Caco-2 (cell line): ENCODE data around the gene PKDREJ. TPM values are rescaled to one million over a fixed set of nuclear protein-coding genes. Genes with fewer than 3 reads are reported as not detected.

Source experiments
- BruUV-seq: library from RNA; stranded (reverse); fragments of 400-500 nt; replicated peaks from 2 replicates; lab custom pipeline; 2021; lab: Mats Ljungman, UMichigan
- CTCF ChIA-PET: fragments of 300-600 bp; sonication (Branson Sonifier 250); formaldehyde crosslinking; loops from one replicate; lab custom pipeline; 2022; ENCODE audit warnings: antibody characterized with exemption; lab: Charles Lee
- POLR2A ChIA-PET: fragments of 300-600 bp; sonication (Branson Sonifier 250); formaldehyde crosslinking; loops from one replicate; lab custom pipeline; 2022; ENCODE audit warnings: antibody characterized with exemption; lab: Charles Lee
- DNase-seq, 2 experiments: peaks; one replicate each; pipeline versions ENCODE4 v3.0.0 to v3.0.0-alpha.2; 2020 to 2022
- H3K27me3 ChIP-seq: replicated peaks from 2 replicates; pipeline ENCODE4 v1.6.0; 2011; ENCODE audit warnings: low read length; ENCODE audit not compliant: control insufficient read depth, insufficient read depth
- H3K36me3 ChIP-seq: 2 replicates; pipeline ENCODE4 v1.5.1; 2011; ENCODE audit warnings: low read length; ENCODE audit not compliant: control insufficient read depth, insufficient read depth
- H3K4me1 ChIP-seq: fragments of 250-450 bp; sonication (Bioruptor Pico); 2 replicates; pipeline ENCODE4 v1.5.1; 2020; ENCODE audit warnings: mild to moderate bottlenecking
- H3K4me3 ChIP-seq: 2 replicates; pipeline ENCODE4 v1.5.1; 2011; ENCODE audit warnings: low read depth, mild to moderate bottlenecking, control low read depth, low read length
- H3K9me3 ChIP-seq: fragments of 250-450 bp; sonication (Bioruptor Pico); 2 replicates; pipeline ENCODE4 v1.5.1; 2020; ENCODE audit warnings: mild to moderate bottlenecking, moderate library complexity
- H3K27ac Mint-ChIP-seq: one replicate; pipeline ENCODE4 v1.8.0; 2022; ENCODE audit warnings: mixed read lengths; ENCODE audit not compliant: unreplicated experiment
- H3K27me3 Mint-ChIP-seq: one replicate; pipeline ENCODE4 v1.8.0; 2022; ENCODE audit warnings: mixed read lengths; ENCODE audit not compliant: insufficient read depth, unreplicated experiment
- H3K36me3 Mint-ChIP-seq: one replicate; pipeline ENCODE4 v1.8.0; 2022; ENCODE audit warnings: mild to moderate bottlenecking, mixed read lengths; ENCODE audit not compliant: insufficient read depth, unreplicated experiment
- H3K4me1 Mint-ChIP-seq: one replicate; pipeline ENCODE4 v1.8.0; 2022; ENCODE audit warnings: low read depth, mixed read lengths; ENCODE audit not compliant: unreplicated experiment
- H3K4me3 Mint-ChIP-seq: one replicate; pipeline ENCODE4 v1.8.0; 2022; ENCODE audit warnings: mild to moderate bottlenecking, moderate library complexity, mixed read lengths; ENCODE audit not compliant: unreplicated experiment
- H3K9me3 Mint-ChIP-seq: one replicate; pipeline ENCODE4 v1.8.0; 2022; ENCODE audit warnings: mixed read lengths; ENCODE audit not compliant: unreplicated experiment
- intact Hi-C: fragments of 100-400 bp; cut with micrococcal nuclease; formaldehyde crosslinking; loops from one replicate; pipeline ENCODE4 v1.10.0; 2022; ENCODE audit not compliant: unreplicated experiment
- total RNA-seq: library from RNA; stranded (reverse); gene quantifications from 2 replicates; pipeline ENCODE4 v1.2.3, GENCODE V29; 2022
- TF ChIP-seq, protein P1 (sequence below), 2 experiments: fragments of 200-600 bp in 1 of 2; IDR thresholded peaks; 1 replicate in 1 of 2; 2 replicates in 1 of 2; pipeline versions ENCODE4 v1.5.1 to v1.8.0; 2011 to 2022; ENCODE audit warnings: antibody characterized with exemption in 1 of 2, control low read depth in 1 of 2, inconsistent platforms in 1 of 2, low read depth in 1 of 2, low read length in 1 of 2, mild to moderate bottlenecking in 1 of 2, moderate library complexity in 1 of 2; ENCODE audit not compliant: insufficient read depth in 1 of 2, severe bottlenecking in 1 of 2, unreplicated experiment in 1 of 2

The PKDREJ gene
- total RNA-seq, 1 experiment from 2014 or later: not detected

GRCh38 chr22:46242076-46242475 is 21.1 kb downstream of the PKDREJ start:
- Mint-ChIP-seq H3K4me3 (no peak overlapping the region), H3K36me3 (no peaks in the 10 kb centered on the region), H3K4me1 (no peaks in the 10 kb centered on the region), H3K27me3 (no peaks in the 10 kb centered on the region), H3K27ac (no peak overlapping the region), H3K9me3 (no peaks in the 10 kb centered on the region)
- Histone ChIP-seq H3K4me3 (no peak overlapping the region), H3K9me3 (no peaks in the 10 kb centered on the region), H3K27me3 (no peaks in the 10 kb centered on the region), H3K4me1 (peaks cover 10% of the 10 kb centered on the region; the same call in 1 of the 2 replicates), H3K36me3 (no peaks in the 10 kb centered on the region)
- BruUV-seq: no TSS peak
- no peak for DNase-seq
- intact Hi-C loops: no loop called here
- ChIA-PET CTCF (no interaction called here), POLR2A (no interaction called here)
- TF ChIP-seq, protein P1, sequence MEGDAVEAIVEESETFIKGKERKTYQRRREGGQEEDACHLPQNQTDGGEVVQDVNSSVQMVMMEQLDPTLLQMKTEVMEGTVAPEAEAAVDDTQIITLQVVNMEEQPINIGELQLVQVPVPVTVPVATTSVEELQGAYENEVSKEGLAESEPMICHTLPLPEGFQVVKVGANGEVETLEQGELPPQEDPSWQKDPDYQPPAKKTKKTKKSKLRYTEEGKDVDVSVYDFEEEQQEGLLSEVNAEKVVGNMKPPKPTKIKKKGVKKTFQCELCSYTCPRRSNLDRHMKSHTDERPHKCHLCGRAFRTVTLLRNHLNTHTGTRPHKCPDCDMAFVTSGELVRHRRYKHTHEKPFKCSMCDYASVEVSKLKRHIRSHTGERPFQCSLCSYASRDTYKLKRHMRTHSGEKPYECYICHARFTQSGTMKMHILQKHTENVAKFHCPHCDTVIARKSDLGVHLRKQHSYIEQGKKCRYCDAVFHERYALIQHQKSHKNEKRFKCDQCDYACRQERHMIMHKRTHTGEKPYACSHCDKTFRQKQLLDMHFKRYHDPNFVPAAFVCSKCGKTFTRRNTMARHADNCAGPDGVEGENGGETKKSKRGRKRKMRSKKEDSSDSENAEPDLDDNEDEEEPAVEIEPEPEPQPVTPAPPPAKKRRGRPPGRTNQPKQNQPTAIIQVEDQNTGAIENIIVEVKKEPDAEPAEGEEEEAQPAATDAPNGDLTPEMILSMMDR (IDR thresholded peaks at IDR 0.05; ENCODE audit: insufficient read depth in 1 of 2, low read depth in 1 of 2, low read length in 1 of 2, severe bottlenecking in 1 of 2, unreplicated experiment in 1 of 2): no peak

DNA sequence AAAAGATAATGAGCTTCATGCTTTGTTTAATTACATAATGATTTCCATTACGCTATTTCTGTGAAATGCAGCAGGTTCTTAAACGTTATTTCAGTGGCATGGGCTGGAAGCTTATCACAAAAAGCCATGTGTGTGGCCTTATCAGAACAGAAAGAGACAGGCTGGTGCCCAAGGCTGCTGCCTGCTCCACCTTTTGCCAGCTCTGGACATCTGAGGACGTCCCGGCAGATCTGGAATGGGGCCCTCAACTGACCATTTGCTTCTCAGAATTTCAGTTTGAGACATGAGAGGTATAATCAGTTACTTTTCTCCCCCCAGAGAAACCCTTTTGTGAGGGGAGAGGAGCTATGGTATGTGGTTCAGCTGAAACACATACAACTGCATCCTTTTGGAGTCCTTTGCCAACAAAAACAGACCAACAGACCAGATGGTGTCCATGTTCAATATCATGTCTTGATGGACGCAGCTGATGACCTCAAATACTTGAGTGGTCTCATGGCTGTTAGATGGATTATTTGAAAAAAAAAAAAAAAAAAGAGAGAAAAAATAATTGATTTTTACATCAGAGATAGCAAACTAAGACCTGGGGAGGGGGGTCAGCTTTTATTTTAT is 21.6 kb downstream of the PKDREJ start:
- CTCF ChIA-PET: interaction anchor here (0.7 kb wide), 1 partner anchor 135 kb away, joined by 5 read pairs; no protein-coding TSS in a partner anchor
- no peak overlapping the region for H3K4me3 ChIP-seq
- Mint-ChIP-seq H3K4me3 (no peak overlapping the region), H3K27ac (no peak overlapping the region), H3K4me1 (no peaks in the 10 kb centered on the region), H3K9me3 (no peaks in the 10 kb centered on the region), H3K27me3 (no peaks in the 10 kb centered on the region), H3K36me3 (no peaks in the 10 kb centered on the region)
- H3K27me3 ChIP-seq: no peaks in the 10 kb centered on the region
- H3K4me1 ChIP-seq: peaks cover 10% of the 10 kb centered on the region; the same call in 1 of the 2 replicates
- POLR2A ChIA-PET: no interaction called here
- DNase-seq: no peak
- TF ChIP-seq, protein P1 (IDR thresholded peaks at IDR 0.05; ENCODE audit: insufficient read depth in 1 of 2, low read depth in 1 of 2, low read length in 1 of 2, severe bottlenecking in 1 of 2, unreplicated experiment in 1 of 2): no peak
- intact Hi-C loops: no loop called here
- H3K9me3 ChIP-seq: no peaks in the 10 kb centered on the region
- no TSS peak for BruUV-seq
- no peaks in the 10 kb centered on the region for H3K36me3 ChIP-seq

DNA sequence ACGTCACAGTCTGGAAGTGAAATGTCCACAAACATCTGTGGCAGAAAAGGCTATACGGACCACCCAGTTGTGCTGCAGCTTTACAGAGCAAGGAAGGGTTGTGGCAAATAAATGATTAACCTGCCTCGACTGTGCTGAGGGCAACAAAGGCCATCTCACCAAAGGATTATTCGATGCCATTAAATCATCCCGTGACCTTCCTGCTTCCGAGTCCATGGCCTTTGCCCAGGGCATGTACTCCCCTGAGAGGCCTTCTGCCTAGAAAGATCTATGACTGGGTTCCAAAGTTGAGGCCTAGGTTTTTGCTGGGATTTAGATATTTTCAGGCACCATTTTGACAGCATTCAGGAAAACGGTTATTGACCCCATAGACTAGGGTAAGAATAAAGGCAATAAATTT is 22.2 kb downstream of the PKDREJ start:
- no peak overlapping the region for H3K4me3 ChIP-seq
- no peaks in the 10 kb centered on the region for H3K36me3 Mint-ChIP-seq
- no peak overlapping the region for H3K4me3 Mint-ChIP-seq
- BruUV-seq: no TSS peak
- no peaks in the 10 kb centered on the region for H3K9me3 Mint-ChIP-seq
- no peak overlapping the region for H3K27ac Mint-ChIP-seq
- no peaks in the 10 kb centered on the region for H3K9me3 ChIP-seq
- TF ChIP-seq, protein P1 (IDR thresholded peaks at IDR 0.05; ENCODE audit: insufficient read depth in 1 of 2, low read depth in 1 of 2, low read length in 1 of 2, severe bottlenecking in 1 of 2, unreplicated experiment in 1 of 2): no peak
- POLR2A ChIA-PET: no interaction called here
- no peaks in the 10 kb centered on the region for H3K27me3 ChIP-seq
- no peaks in the 10 kb centered on the region for H3K4me1 Mint-ChIP-seq
- H3K4me1 ChIP-seq: peaks cover 10% of the 10 kb centered on the region; the same call in 1 of the 2 replicates
- no peaks in the 10 kb centered on the region for H3K36me3 ChIP-seq
- no peaks in the 10 kb centered on the region for H3K27me3 Mint-ChIP-seq
- CTCF ChIA-PET: no interaction called here
- no peak for DNase-seq
- intact Hi-C loops: no loop called here
